Measurements from ENCODE around the gene ASIC4. TPM values are rescaled to one million over a fixed set of nuclear protein-coding genes. Genes with fewer than 3 reads are reported as not detected.

Gene ASIC4
- total and polyA plus RNA-seq, 2 of the 8 experiments (the other 6 are each of a cell fraction or from before 2014, with no cell fraction given), result 0.12 to 0.22 TPM

DNA sequence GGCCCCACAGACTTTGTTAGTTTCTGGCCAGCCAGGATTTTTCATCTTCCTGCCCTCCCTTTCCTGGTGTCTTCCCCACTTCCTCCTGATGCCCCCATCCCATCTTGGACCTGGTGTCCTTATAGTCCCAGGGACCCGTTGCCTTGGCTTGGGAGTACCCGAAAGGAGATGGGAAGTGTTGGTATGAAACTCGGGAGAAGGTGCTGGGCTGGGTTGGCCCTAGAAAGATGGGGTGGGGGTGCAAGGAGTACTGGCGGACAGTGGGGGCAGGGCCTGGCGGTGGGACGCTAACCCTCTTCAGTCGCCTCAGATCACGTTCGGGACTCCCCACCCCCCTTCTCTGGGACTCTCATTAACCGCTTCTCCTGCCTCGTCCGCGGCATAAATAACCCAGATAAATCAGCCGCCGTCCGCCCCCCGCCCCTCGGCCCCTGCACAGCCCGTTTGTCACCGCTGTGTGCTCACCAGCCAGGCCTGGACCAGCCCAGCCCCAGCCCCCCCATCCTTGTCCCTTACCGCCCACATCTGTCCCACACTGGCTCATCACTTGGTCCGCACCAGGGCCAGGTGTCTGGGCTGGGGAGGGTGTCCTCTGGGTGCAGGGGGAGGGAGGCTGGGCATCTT is 3.7 kb upstream of the ASIC4 start:
- H4K20me1 ChIP-seq (replicated peaks in 1 of 2; ENCODE audit: control insufficient read depth in 1 of 2, insufficient read depth in 2 of 2, low read length in 2 of 2), result peaks cover 0 to 2% of the 10 kb centered on the region in 2 experiments
- H3K4me1 ChIP-seq (replicated peaks in 1 of 4; ENCODE audit: control insufficient read depth in 3 of 4, insufficient read depth in 4 of 4, low read length in 3 of 4), result peaks cover 7 to 76% (median 65%) of the 10 kb centered on the region in 4 experiments
- no peaks in the 10 kb centered on the region for H3K79me2 ChIP-seq (ENCODE audit: control insufficient read depth in 1 of 2, insufficient read depth in 2 of 2, low read length in 2 of 2)
- peak overlapping the region; percentile 20 for H4K91ac ChIP-seq (replicated peaks; ENCODE audit: insufficient read length, low read length)
- ChIA-PET CTCF (ENCODE audit: partially characterized antibody) (interaction anchor here (0.8 to 113.1 kb wide), 16 partner anchors 11 to 255 kb away, joined by 3 to 7248 read pairs (median 10); partner anchors contain the start of genes DES, DNPEP, GMPPA and SPEG), POLR2A (ENCODE audit: partially characterized antibody) (interaction anchor here (0.8 to 11.0 kb wide), 6 partner anchors 9 to 70 kb away, joined by 3 to 216 read pairs (median 5); partner anchors contain the start of gene GMPPA)
- peak overlapping the region; percentile 81 for H3K18ac ChIP-seq (ENCODE audit: extremely low read depth, low read length)
- TF ChIP-seq SP4 (IDR thresholded peaks at IDR 0.05; ENCODE audit: low read length) (no peak), RBBP5 (IDR thresholded peaks at IDR 0.05; ENCODE audit: borderline replicate concordance, low read depth, low read length) (no peak), BRCA1 (IDR thresholded peaks at IDR 0.05; ENCODE audit: low read depth, low read length) (no peak), TAF7 (optimal IDR thresholded peaks at IDR 0.05; ENCODE audit: borderline replicate concordance, low read depth, low read length) (no peak), SUZ12 (IDR thresholded peaks at IDR 0.05; ENCODE audit: low read length) (no peak), BCL11A (IDR thresholded peaks at IDR 0.05; ENCODE audit: low read depth in 2 of 2, low read length in 2 of 2) (no peak)
- no peak overlapping the region for H2BK12ac ChIP-seq (ENCODE audit: low read depth, low read length)
- H4K8ac ChIP-seq (ENCODE audit: extremely low read depth, insufficient read depth, low read length), result no peak overlapping the region
- no peak overlapping the region for H4K5ac ChIP-seq (ENCODE audit: insufficient read length, low read depth, low read length)
- H3K36me3 ChIP-seq (ENCODE audit: control insufficient read depth in 2 of 4, insufficient read depth in 4 of 4, low read length in 3 of 4), result no peaks in the 10 kb centered on the region
- peaks cover 6% of the 10 kb centered on the region for H3K23me2 ChIP-seq (ENCODE audit: low read depth, low read length)
- H3K4me3 ChIP-seq (ENCODE audit: extremely low read depth in 1 of 4, insufficient read depth in 2 of 4, low read depth in 3 of 4, low read length in 4 of 4), result peak overlapping the region in 3 of 4 experiments; percentile 49 to 56 (median 51); a peak in 4 of 8 replicates
- H3K27me3 ChIP-seq (replicated peaks in 1 of 4; ENCODE audit: control insufficient read depth in 3 of 4, extremely low read depth in 1 of 4, insufficient read depth in 3 of 4, low read length in 3 of 4), result peaks cover 2 to 42% (median 38%) of the 10 kb centered on the region in 4 experiments
- H2BK5ac ChIP-seq (ENCODE audit: low read depth, low read length), result no peak overlapping the region
- 0 out of 2 replicates have a peak overlapping the region, but pooled peaks have one; percentile 32 for H2BK20ac ChIP-seq (ENCODE audit: low read length)
- H3K9me3 ChIP-seq (ENCODE audit: insufficient read depth in 2 of 2, low read depth in 1 of 2, low read length in 1 of 2), result no peaks in the 10 kb centered on the region
- peak overlapping the region; percentile 40 to 97 for H3K4me2 ChIP-seq (ENCODE audit: insufficient read depth in 1 of 2, low read depth in 2 of 2, low read length in 2 of 2)
- H3K27ac ChIP-seq (ENCODE audit: low read depth, low read length), result no peak overlapping the region
- 0 out of 2 replicates have a peak overlapping the region, but pooled peaks have one; percentile 88 for H2BK15ac ChIP-seq (ENCODE audit: low read length)
- WGBS, 2 experiments (ENCODE audit: extremely low coverage in 1 of 2, insufficient coverage in 1 of 2, insufficient read length in 1 of 2, insufficient replicate concordance in 2 of 2, low coverage in 1 of 2, low lambda C conversion rate in 2 of 2, missing lambda C conversion rate in 1 of 2), result 34% methylated on average over 17 of the region's 22 CpGs; no CpG with 5 or more reads in 1 of the 2 experiments
- no peak overlapping the region for H3K23ac ChIP-seq (ENCODE audit: insufficient read length)
- FAIRE-seq (no peak), DNase-seq (ENCODE audit: low read depth in 1 of 2, low spot score in 2 of 2) (no peak)
- no peak overlapping the region for H2AK5ac ChIP-seq (ENCODE audit: low read depth, low read length)
- H3K79me1 ChIP-seq (ENCODE audit: low read depth, low read length), result no peaks in the 10 kb centered on the region
- H3K56ac ChIP-seq (replicated peaks; ENCODE audit: insufficient read length, low read depth, low read length), result no peak overlapping the region
- H3K14ac ChIP-seq (ENCODE audit: insufficient read length), result no peak overlapping the region
- H3K9ac ChIP-seq (replicated peaks in 1 of 4; ENCODE audit: extremely low read depth in 1 of 4, low read depth in 3 of 4, low read length in 3 of 4), result no peak overlapping the region
- no peak overlapping the region for H3K4ac ChIP-seq (replicated peaks; ENCODE audit: insufficient read length, low read depth, low read length)
- no peak overlapping the region for H2AFZ ChIP-seq (ENCODE audit: low read length)
- no peak overlapping the region for H2BK120ac ChIP-seq (replicated peaks; ENCODE audit: low read depth, low read length)
